Measurements from ENCODE around the gene GSAP.

DNA sequence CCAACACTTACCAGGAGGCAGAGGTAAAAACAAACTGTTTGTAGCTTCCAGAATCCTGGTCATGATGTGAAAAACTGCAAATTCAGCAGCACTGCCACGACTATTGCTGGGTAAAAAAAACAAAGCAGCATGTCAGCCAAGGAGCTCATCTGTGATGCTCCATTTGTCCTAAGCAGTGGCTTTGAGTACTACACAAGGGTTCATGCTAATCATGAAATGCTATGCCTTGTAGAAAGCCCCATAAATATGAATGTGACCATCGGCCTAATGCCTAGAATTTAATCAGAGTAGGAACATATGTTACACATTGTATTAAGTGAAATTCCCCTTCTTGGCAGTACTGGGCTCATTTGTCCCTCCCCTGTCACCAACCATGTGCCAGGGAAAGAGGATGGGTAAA, 95.4 kb downstream of the GSAP start:
- TF ChIP-seq POLR2A (IDR thresholded peaks at IDR 0.05) = no peak
- TF ChIP-seq, protein P1, sequence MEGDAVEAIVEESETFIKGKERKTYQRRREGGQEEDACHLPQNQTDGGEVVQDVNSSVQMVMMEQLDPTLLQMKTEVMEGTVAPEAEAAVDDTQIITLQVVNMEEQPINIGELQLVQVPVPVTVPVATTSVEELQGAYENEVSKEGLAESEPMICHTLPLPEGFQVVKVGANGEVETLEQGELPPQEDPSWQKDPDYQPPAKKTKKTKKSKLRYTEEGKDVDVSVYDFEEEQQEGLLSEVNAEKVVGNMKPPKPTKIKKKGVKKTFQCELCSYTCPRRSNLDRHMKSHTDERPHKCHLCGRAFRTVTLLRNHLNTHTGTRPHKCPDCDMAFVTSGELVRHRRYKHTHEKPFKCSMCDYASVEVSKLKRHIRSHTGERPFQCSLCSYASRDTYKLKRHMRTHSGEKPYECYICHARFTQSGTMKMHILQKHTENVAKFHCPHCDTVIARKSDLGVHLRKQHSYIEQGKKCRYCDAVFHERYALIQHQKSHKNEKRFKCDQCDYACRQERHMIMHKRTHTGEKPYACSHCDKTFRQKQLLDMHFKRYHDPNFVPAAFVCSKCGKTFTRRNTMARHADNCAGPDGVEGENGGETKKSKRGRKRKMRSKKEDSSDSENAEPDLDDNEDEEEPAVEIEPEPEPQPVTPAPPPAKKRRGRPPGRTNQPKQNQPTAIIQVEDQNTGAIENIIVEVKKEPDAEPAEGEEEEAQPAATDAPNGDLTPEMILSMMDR (IDR thresholded peaks at IDR 0.05) = no peak
